CD8-positive, alpha-beta memory T cell (primary cell): Measurements from ENCODE around the gene SFXN1. TPM values are rescaled to one million over a fixed set of nuclear protein-coding genes. Genes with fewer than 3 reads are reported as not detected.

Experiments
- polyA plus RNA-seq: library from polyadenylated mRNA; unstranded; fragments of 300-500 nt; fragmentation: Illumina TruSeq; gene quantifications from one replicate; pipeline ENCODE4 v1.2.3, GENCODE V29; 2021
- total RNA-seq, 2 experiments: library from RNA; stranded (reverse); gene quantifications; one replicate each; pipeline ENCODE4 v1.2.3, GENCODE V29; 2021

The SFXN1 gene
- total and polyA plus RNA-seq, 3 experiments from 2014 or later, result 68.1 to 366 (median 359) TPM

Other genes starting within 250 kb of the SFXN1 start
- gene DRD1, start 34.4 kb upstream of the SFXN1 start, total RNA-seq, result not detected
- gene DRD1, start 34.4 kb upstream of the SFXN1 start, polyA plus RNA-seq, result not detected
- 10 to 100 TPM; 28.9 to 29.6 TPM for gene HRH2, start 179.5 kb downstream of the SFXN1 start, total RNA-seq
- 1.3 TPM for gene HRH2, start 179.5 kb downstream of the SFXN1 start, polyA plus RNA-seq